ENCODE results near the gene ACOX3.

GRCh38 chr4:8422786-8423185, 17.7 kb downstream of the ACOX3 start:
- TF ChIP-seq CTCF (IDR thresholded peaks at IDR 0.05) (no peak), POLR2AphosphoS5 (IDR thresholded peaks at IDR 0.05) (no peak), EP300 (IDR thresholded peaks at IDR 0.05) (no peak)
